HAP-1 (cell line): Measurements from ENCODE around the gene WDR91.

Experiments used
- DNase-seq, 2 experiments: peaks; one replicate each; pipeline ENCODE4 v3.0.0-alpha.2; 2016 to 2020; ENCODE audit warnings: low spot score in 2 of 2
- H3K27me3 ChIP-seq: fragments of 250-450 bp; sonication (Bioruptor Pico); 2 replicates; pipeline ENCODE4 v1.5.1; 2020; ENCODE audit warnings: low read depth, mild to moderate bottlenecking, moderate library complexity
- H3K36me3 ChIP-seq: fragments of 250-450 bp; sonication (Bioruptor Pico); replicated peaks from 2 replicates; pipeline ENCODE4 v1.5.1; 2020; ENCODE audit warnings: mild to moderate bottlenecking
- H3K4me1 ChIP-seq: fragments of 250-450 bp; sonication (Bioruptor Pico); 2 replicates; pipeline ENCODE4 v1.5.1; 2020; ENCODE audit warnings: mild to moderate bottlenecking
- H3K4me3 ChIP-seq: fragments of 250-450 bp; sonication (Bioruptor Pico); 2 replicates; pipeline ENCODE4 v1.5.1; 2020; ENCODE audit warnings: mild to moderate bottlenecking, moderate library complexity
- H3K9me3 ChIP-seq: fragments of 250-450 bp; sonication (Bioruptor Pico); 2 replicates; pipeline ENCODE4 v1.5.1; 2020; ENCODE audit warnings: mild to moderate bottlenecking, moderate library complexity
- in situ Hi-C: fragments of 300-500 bp; cut with MboI; formaldehyde crosslinking; loops from 3 replicates; pipeline ENCODE4 v1.14.3; 2020; ENCODE audit warnings: low sequenced_read_pairs, inconsistent platforms, mixed read lengths

The WDR91 gene

DNA sequence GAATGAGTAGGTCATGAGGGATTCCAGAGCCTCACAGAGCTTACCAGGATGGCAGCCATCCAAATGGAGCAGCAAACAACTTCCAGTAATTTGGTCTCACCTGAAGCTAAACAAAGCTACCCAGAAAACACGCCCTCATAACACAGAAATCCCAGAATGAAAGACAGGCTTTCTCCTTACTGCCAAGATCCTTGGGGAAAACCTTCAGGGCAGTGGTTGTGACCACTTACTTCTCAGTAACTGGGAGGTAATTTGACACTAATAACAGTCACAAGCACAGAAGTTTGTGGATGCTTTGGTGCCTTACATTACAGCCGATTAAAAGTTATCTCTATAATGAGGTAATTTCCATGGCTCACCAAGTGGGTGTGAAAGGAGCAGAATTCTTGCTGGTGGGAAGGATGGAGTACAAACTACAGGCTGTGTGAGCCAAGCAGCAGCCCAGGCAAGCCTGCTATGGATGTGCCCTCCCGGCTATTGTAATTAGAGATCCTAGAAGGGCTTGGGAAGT, 10.4 kb downstream of the WDR91 start:
- no peaks in the 10 kb centered on the region for H3K27me3 ChIP-seq
- no peak for DNase-seq
- H3K36me3 ChIP-seq, result peaks cover 9% of the 10 kb centered on the region
- no peaks in the 10 kb centered on the region for H3K9me3 ChIP-seq
- H3K4me1 ChIP-seq, result no peaks in the 10 kb centered on the region; the same call in 1 of the 2 replicates
- H3K4me3 ChIP-seq, result no peak overlapping the region
- in situ Hi-C loops, result no loop called here

DNA sequence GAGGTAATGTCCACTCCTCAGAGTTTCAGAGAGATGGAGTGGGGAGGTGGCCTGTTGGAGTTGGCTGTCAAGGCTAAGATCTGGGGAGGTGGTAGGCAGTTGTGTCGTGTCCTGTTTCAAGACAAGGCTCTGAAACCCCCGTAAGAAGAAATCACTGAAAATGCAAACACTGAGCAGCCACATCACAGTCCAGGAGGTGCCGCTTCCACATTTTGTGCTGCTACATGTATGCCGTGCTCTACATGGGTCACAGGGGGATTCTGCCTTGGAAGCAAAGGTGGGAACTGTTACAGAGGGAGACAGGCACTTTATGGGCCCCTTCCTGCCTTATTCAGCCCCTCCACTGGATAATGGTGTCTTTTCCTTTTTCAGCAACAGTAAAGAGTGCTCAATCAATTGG, 11.9 kb downstream of the WDR91 start:
- in situ Hi-C loops, result no loop called here
- H3K4me1 ChIP-seq, result no peaks in the 10 kb centered on the region; the same call in 1 of the 2 replicates
- no peaks in the 10 kb centered on the region for H3K9me3 ChIP-seq
- H3K27me3 ChIP-seq, result no peaks in the 10 kb centered on the region
- H3K36me3 ChIP-seq, result peaks cover 9% of the 10 kb centered on the region
- no peak for DNase-seq
- H3K4me3 ChIP-seq, result no peak overlapping the region

DNA sequence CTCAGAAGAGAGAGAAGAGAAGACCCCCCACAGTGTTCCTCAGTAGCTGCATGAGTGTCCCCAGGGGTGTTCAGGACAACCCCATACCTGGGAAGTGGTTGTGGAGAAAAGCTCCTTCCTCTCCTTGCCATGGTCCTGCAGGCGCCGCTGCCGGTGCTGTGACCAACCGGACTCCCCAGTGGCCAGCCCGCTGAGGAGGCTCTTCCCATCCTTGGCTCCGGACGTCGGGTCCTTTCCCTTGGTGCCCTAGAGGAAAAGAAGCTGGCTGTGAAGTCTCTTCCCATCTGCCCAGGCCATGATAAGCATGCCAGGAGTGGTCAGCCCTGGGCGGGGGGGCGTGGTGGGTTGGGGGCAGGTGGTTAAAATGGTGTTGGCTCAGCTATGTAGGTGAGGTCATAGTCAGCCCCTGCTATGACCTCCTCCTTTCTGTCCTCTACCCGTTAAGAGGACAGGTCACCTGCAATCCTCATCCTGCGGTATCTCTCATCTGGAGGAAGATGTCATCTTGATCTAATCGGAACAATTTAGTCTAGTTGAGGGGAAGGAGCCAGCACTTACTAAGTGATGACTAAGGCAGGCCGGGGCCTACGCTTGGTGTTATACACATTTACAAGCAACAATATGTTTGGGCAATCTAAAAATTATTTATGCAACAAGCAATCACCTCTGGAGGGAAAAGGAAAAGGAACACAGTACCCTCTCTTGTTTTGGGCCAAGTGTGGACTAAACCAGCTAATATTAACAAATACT, 13.2 kb downstream of the WDR91 start:
- DNase-seq, result no peak
- Histone ChIP-seq H3K36me3 (peaks cover 9% of the 10 kb centered on the region), H3K4me1 (no peaks in the 10 kb centered on the region; the same call in 1 of the 2 replicates), H3K9me3 (no peaks in the 10 kb centered on the region), H3K4me3 (no peak overlapping the region), H3K27me3 (no peaks in the 10 kb centered on the region)
- in situ Hi-C loops, result no loop called here

DNA sequence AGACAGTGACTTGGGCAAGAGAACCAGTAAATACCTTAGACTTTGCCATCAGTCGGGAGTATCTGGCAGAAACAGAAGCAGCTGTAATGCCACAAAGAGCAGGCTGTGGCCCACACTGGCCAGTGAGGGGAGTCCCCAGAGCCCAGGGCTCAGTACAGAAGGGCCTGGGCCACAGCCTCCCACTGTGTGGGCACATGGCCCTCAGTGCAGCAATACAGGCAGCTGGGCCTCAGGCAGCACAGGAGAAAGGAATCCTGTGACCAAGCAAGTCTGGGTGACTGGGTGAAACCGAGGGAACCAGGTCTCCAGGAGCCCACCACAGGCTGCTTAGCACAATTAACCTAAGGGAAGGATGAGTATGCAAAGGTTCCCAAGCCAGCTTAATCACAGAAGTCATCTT, 14.0 kb downstream of the WDR91 start:
- no peaks in the 10 kb centered on the region; the same call in 1 of the 2 replicates for H3K4me1 ChIP-seq
- H3K4me3 ChIP-seq, result no peak overlapping the region
- in situ Hi-C loops, result no loop called here
- no peaks in the 10 kb centered on the region for H3K27me3 ChIP-seq
- DNase-seq, result no peak
- peaks cover 6% of the 10 kb centered on the region for H3K36me3 ChIP-seq
- no peaks in the 10 kb centered on the region for H3K9me3 ChIP-seq

DNA sequence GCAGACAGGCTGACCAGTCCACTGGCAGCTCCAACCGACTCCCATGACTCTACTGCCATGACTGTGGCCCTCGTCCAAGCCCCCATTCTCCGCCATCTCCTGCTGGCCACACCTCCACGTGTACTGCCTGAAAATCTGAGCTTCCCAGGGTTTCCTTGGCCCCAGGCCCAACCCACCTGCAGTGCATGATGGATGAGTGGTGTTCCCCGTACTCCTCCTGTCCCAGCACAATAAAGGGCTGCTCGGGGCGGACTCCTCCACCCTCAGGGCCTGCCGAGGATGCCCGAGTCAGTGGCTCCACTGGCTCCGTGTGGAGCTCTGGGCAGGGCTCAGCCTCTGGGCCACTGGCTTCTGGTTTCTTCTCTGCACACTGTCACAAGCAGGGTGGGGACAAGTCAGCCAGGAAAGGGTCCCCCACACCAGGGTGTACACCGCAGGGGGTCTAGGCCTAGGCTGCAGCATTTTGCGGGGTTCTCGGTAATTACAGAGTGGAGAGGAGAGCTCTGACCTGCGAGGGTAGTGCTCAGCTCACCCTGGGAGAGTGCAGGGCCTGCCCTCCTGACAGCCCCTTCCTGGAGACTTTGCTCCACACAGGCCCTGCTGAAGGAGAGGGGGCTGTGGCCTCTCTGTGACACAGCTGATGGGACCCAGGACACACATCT, 15.2 kb downstream of the WDR91 start:
- no peaks in the 10 kb centered on the region for H3K9me3 ChIP-seq
- peaks cover 3% of the 10 kb centered on the region for H3K36me3 ChIP-seq
- in situ Hi-C loops, result no loop called here
- no peak overlapping the region for H3K4me3 ChIP-seq
- DNase-seq, result no peak
- no peaks in the 10 kb centered on the region; the same call in 1 of the 2 replicates for H3K4me1 ChIP-seq
- H3K27me3 ChIP-seq, result no peaks in the 10 kb centered on the region

DNA sequence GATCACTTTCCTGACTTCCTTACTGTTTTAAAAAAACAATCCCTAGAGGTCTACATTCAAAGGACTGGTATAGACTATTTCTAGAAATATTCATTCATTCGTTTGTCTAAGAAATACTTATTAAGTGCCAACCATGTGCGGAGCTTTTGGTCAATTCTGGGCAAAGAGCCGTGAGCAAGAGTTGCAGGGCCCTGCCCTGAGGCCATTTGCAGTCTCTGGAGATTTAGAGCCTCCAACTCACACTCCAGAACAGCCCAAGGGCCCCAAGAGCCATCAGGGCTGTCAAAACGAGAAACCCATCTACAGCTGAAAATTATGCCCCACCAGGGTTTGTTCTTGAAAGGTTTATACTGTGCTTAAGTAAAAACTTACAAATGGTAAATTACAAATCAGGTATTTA, 16.2 kb downstream of the WDR91 start:
- H3K4me1 ChIP-seq, result no peaks in the 10 kb centered on the region; the same call in 1 of the 2 replicates
- H3K9me3 ChIP-seq, result no peaks in the 10 kb centered on the region
- H3K27me3 ChIP-seq, result no peaks in the 10 kb centered on the region
- no peak for DNase-seq
- H3K4me3 ChIP-seq, result no peak overlapping the region
- peaks cover 3% of the 10 kb centered on the region for H3K36me3 ChIP-seq
- in situ Hi-C loops, result no loop called here

DNA sequence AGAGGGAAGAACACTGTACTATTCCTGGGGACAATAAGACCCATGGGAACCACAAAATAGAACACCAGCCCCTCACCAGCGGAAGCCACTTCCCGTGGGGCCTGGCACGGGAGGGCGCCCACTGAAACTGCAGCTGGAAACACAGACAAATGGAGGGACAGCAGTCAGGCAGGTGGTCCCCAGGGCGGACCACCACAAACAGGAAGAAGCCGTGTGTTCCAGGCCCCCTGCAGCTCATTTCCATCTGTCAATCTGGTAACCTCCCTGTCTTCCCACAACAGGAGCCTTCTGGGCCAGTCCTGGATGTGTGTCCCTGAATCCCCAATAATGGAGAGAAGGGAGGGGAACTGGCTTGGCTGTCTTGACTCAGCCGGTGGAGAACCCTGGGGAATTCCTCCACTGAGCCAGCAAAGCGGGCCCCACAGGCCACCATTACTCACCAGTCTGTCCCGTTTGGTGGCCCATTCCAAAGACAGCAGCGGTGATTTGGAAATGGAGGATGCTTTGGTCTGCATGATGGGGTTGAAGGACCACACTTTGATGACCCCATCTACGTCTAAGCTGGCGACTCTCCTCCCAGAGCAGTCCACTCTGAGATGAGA, 16.7 kb downstream of the WDR91 start:
- no peak overlapping the region for H3K4me3 ChIP-seq
- DNase-seq, result no peak
- no peaks in the 10 kb centered on the region for H3K4me1 ChIP-seq
- no peaks in the 10 kb centered on the region for H3K27me3 ChIP-seq
- no peaks in the 10 kb centered on the region for H3K9me3 ChIP-seq
- in situ Hi-C loops, result no loop called here
- H3K36me3 ChIP-seq, result peaks cover 3% of the 10 kb centered on the region

DNA sequence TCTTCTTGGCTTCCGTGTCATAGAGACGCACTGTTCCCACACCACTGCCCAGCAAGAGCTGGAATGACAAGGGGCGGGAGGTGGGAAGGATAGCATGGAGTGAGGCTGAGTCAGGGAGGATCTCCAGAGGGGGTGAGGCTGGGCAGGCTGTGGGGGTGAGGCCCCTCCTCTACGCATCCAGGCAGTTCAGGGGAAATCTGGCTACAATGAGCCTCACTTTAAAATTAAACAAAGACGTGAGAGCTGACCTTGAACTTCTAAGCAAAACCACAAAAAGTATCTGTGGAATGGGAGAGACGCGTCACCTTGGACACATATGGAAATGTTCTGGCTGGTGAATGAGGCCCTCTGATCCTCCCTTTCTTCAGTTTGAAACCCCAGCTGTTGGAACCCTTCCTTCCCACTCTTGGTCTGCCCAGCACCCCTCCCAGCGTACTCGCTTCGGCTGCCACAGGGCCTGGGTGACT, 17.7 kb downstream of the WDR91 start:
- H3K27me3 ChIP-seq, result no peaks in the 10 kb centered on the region
- H3K4me1 ChIP-seq, result no peaks in the 10 kb centered on the region
- in situ Hi-C loops, result no loop called here
- DNase-seq, result no peak
- no peak overlapping the region for H3K4me3 ChIP-seq
- H3K36me3 ChIP-seq, result peaks cover 3% of the 10 kb centered on the region
- H3K9me3 ChIP-seq, result no peaks in the 10 kb centered on the region

DNA sequence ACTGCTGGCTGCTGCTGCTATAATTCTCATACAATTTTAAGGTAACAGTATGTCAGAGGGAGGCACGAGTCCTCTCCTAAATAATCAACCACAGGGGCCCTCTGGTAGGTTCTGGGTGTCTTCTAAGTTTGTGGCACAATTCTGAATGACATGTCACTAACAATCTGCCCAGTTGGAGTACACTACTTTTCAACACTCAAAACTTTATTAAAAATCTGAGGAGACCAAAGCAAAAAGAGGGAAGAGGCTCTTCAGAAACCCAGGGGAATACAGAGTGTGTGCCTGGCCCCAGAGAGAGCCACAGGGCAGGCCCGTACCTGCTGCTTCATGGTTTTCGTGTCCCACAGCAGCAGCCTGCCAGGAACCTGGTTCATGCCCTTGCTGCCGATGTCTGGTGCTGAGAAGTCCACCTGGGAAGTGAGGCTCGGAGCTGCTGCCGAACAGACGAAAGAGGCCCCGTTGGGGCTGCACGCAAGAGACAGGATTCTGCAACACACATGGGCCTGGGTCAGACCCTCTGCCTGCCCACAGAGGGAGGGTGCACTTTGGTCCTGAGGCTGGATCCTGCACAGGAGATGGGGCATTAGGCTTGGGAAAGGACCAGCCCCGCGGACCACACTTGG, 18.3 kb downstream of the WDR91 start:
- in situ Hi-C loops, result no loop called here
- H3K27me3 ChIP-seq, result no peaks in the 10 kb centered on the region
- DNase-seq, result no peak
- no peaks in the 10 kb centered on the region for H3K9me3 ChIP-seq
- no peak overlapping the region for H3K4me3 ChIP-seq
- peaks cover 3% of the 10 kb centered on the region for H3K36me3 ChIP-seq
- no peaks in the 10 kb centered on the region for H3K4me1 ChIP-seq

DNA sequence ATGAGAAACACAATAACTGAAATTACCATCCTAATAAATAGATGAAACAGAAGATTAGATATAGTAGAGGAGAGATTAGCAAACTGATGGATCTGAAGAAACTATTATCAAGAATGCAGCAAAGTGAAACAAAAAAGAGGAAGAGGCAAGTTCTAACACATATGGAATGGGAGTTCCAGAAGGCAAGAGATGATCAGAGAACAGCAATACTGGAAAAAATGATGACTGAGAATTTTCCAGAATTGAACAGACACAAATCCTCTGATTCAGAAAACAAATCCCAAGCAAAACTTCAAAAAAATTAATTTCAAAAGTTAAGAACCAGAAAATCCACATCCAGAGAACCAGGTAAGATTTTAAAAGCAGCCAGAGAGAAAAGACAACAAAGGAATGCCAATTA, 20.6 kb downstream of the WDR91 start:
- H3K4me1 ChIP-seq, result no peaks in the 10 kb centered on the region
- no peak for DNase-seq
- no peaks in the 10 kb centered on the region for H3K9me3 ChIP-seq
- H3K4me3 ChIP-seq, result no peak overlapping the region
- peaks cover 3% of the 10 kb centered on the region for H3K36me3 ChIP-seq
- in situ Hi-C loops, result no loop called here
- no peaks in the 10 kb centered on the region for H3K27me3 ChIP-seq

DNA sequence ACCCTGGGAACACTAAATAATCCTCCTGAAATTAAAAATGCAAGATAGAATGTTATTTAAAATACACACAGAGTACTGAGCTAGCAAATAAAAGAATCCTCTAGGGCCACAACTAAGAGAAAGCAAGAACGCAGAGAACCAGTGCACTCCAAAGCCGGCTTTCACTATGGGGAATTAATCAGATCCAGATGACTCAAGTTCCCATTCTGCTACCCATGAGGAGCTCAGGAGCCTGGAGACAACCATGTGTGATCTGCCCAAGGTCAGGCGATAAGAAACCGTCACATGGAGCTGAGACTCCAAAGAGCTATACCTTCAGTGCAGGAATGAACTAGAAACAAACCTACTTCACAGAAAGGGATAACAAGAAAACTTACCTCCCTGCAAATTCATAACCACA, 21.4 kb downstream of the WDR91 start:
- peaks cover 7% of the 10 kb centered on the region for H3K36me3 ChIP-seq
- no peaks in the 10 kb centered on the region for H3K4me1 ChIP-seq
- no peaks in the 10 kb centered on the region for H3K27me3 ChIP-seq
- H3K9me3 ChIP-seq, result no peaks in the 10 kb centered on the region
- in situ Hi-C loops, result no loop called here
- H3K4me3 ChIP-seq, result no peak overlapping the region
- no peak for DNase-seq

DNA sequence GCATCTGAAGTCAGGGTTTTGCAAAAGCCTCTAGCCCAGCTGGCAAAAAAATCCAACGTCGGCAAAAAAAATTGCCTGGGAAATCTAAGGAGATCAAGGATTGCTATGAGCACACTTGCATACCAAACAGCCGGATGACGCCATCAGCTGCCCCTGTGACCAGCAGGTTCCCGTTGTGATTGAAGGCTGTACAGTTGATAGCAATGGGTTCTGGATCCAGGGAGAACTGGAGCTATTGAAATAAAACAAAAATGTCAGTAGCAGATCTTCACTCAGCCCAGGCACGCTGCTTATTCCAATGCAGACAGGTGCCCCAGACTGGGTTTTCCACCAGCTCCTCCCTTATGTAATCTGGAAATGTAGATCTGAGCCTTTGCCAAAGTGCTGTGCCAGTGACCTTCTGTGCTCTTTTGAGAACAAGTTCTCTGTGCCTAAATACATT, 22.1 kb downstream of the WDR91 start:
- no peaks in the 10 kb centered on the region for H3K4me1 ChIP-seq
- in situ Hi-C loops, result no loop called here
- no peaks in the 10 kb centered on the region for H3K9me3 ChIP-seq
- H3K27me3 ChIP-seq, result no peaks in the 10 kb centered on the region
- peaks cover 7% of the 10 kb centered on the region for H3K36me3 ChIP-seq
- no peak overlapping the region for H3K4me3 ChIP-seq
- DNase-seq, result no peak

DNA sequence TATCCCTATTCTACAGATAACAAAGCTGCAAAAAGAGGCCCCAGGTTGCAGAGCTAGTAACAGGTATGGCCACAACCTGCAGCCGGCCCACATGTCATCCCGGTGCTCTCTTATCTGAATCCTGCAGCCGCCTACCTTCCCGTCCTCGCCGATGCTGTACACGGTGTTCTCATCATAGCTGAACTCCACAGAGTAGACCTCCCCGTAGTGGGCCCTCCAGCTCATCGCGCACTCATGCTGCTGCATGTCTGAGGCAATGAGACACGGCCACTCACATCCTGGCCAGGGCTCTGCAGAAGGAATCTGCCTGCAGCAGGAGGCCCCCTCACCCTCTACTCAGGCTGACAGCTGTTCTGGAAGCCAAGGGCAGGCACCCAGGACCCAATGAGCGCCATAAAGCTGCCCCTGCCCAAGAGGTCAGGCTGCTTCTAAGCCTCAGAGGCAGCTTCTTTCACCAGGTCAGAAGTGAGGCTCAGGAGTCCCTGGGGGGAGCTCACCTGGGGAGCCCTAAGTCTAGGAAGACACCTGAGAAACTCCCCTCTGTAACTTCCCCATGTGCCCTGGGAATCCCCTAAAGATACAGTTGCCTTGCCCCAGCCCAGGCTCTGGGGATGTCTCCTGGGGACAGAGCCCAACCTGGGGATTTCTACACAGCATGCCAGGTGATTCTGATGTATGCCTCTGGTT, 22.9 kb downstream of the WDR91 start:
- in situ Hi-C loops, result no loop called here
- Histone ChIP-seq H3K36me3 (peaks cover 7% of the 10 kb centered on the region), H3K4me3 (no peak overlapping the region)

More for the DNA sequence above, 22.9 kb downstream of the WDR91 start:
- no peak for DNase-seq
- Histone ChIP-seq H3K9me3 (no peaks in the 10 kb centered on the region), H3K4me1 (no peaks in the 10 kb centered on the region), H3K27me3 (no peaks in the 10 kb centered on the region)
